Islet of Langerhans (tissue), 1 donor: Measurements from ENCODE around the gene SLC44A1.

Experiments used
- FAIRE-seq: peaks from one replicate; lab custom pipeline; 2011; peaks lifted over from hg19 to GRCh38; lab: Jason Lieb, UNC

The SLC44A1 gene

DNA sequence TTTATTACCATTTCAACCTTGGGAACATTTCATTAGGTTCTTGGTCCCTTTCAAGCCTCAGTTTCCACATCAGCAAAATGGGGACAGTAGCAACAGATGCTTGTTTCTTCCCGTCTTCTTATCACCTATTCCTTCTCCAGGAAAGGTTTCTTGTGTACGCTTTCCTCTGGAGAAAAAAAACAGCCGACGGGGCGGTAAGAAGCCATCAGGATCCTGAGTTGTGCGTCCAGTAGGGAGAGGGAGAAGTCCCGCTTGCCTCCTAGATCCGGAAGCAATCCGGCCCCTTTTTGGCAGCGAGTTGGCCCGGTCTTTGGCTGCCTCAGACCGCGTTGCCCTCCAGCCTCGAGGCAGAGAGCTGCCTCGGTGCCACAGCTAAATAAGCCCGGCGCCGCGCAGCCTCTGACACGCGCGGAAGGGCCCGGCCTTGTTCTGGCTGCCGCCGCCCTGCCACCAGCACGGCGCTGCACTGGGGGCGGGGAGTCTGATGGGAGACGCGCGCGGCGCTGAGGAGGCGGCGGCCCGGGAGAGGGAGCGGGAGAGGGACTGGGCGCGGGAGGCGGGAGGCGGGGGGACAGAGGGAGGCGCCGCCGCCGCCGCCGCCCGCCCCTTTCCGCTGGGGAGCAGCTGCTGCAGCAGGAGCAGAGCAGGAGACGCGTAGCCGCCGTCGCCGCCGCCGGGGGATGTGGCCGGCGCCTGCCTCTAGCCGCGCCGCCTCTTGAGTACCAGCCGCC lies at the start of gene SLC44A1:
TSS of gene SLC44A1 (plus strand) at position 649 of the 731 bp plus-strand sequence. CDS start 218 bp downstream, outside the sequence.
- FAIRE-seq: no peak

DNA sequence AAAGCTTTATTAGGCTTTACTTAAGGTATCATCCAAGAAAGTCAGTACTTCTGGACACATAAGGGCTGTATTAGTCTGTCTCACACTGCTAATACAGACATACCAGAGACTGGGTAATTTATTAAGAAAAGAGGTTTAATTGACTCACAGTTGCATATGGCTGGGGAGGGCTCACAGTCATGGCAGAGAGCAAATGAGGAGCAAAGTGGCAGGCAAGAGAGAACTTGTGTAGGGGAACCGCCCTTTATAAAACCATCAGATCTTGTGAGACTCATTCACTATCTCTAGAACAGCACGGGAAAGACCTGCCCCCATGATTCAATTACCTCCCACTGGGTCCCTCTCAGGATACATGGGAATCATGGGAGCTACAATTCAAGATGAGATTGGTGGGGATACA lies 49.2 kb upstream of the SLC44A1 start:
- no peak for FAIRE-seq

GRCh38 chr9:105198023-105198422 lies 46.4 kb upstream of the SLC44A1 start:
- no peak for FAIRE-seq

GRCh38 chr9:105198865-105199264 lies 45.6 kb upstream of the SLC44A1 start:
- FAIRE-seq: no peak

DNA sequence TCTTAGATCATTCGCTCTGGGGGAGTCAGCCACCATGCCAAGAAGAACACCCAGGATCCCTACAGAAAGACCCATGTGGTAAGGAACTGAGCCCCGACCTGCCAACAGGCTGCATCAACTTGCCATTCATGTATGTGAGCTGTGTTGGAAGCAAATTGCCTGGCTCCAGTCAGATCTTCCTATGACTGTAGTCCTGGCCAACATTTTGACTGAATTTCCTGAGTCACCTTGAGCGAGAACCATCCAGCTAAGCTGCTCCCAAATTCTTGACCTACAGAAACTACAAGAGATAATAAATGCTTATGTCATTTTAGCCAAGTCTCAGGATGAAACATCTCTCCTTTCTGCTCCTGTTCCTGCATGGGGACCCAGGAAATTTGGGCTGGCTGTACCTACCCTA lies 40.0 kb upstream of the SLC44A1 start:
- no peak for FAIRE-seq

GRCh38 chr9:105205787-105206495 lies 38.5 kb upstream of the SLC44A1 start:
- no peak for FAIRE-seq

DNA sequence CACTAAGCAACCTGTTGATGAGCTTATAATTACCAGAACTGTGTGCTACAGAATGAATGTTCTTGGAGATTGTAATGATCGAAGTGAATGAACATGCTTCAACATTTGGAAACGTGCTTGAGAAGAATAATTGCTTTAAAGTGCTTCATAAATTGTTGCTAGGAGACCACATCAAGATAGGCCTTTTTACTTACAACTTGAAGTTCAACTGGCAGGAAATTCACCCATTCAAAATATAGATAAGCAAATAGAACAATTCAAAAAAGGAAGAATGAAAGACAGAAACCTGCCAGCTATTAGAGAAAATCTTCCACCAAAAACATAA lies 38.0 kb upstream of the SLC44A1 start:
- FAIRE-seq: no peak

- no peak for FAIRE-seq
These were observed 37.4 kb upstream of the SLC44A1 start for GRCh38 chr9:105206821-105207699.

DNA sequence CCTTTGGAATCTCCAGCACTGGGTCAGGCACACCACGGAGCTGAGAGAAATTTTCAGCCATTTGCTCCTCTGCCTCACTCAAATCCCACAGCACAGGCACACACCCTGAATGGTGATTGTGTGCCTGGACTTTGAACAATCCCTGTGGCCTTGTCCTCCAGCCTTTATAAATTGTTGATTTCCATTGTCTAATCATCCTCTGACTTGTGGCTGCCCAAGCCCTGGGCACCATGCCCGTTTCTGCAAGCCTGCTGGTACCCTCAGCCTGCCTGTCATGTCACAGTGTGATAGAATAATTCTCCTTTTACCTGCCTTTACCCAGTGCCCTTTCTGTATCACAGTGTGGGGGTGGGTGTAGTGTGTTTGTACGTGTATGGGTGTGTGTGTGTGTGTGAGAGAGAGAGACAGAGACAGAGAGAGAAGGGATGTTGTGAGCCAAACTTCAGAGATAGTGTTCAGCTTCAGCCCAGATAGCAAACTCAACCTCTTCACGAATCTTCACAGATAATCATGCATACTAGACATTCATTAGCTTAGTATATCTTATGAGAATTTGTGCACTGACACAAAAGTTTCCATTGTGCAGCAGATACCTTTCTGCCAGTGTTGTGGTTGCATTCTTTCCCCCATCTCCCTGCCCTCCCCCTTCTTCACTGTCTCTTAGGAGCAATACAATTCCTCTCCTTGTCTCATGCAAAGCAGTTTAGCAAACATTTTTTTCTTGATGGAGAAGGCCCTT lies 27.8 kb upstream of the SLC44A1 start:
- FAIRE-seq: no peak

DNA sequence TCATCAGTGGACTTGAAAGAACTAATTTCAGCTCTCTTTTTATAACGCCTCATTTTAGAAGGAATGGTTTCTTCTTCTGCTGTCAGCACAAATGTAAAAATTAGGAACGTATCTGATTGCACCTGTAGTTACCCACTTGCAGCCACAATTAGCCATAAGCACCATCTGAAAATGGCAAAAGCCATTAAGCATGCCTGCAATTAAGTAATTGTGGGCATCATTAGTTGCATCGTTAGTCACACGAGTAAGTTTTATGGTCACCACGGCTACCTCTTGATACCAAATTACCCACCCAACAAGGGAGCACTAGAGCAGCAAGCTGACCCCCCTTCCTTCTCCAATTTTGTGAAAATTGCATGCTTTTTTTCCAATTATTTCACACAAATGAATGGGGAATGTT lies 25.8 kb upstream of the SLC44A1 start:
- FAIRE-seq: no peak

DNA sequence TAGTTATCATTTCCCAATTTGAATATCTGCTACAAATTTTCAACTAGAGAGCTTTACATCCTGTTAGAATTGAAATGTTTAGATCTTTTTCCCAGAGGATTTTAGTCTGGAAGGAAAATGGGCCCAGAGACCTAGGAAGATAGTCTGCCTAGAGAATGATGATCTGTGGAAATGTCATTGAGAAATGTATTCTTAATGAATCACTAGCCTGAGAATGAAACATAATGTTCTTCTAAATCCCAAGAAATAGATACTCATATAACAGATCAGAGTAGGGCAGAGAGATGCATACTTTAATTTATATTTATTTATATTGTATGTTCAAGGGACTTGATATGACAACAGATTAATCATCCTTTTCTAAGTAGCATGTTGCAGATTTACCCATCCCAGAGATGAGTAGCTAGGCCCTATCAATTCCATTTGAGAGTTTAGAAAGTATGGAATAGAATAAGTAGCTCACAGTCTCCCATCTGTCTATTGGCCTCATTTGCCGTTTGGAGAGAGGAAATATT lies 25.1 kb upstream of the SLC44A1 start:
- no peak for FAIRE-seq

DNA sequence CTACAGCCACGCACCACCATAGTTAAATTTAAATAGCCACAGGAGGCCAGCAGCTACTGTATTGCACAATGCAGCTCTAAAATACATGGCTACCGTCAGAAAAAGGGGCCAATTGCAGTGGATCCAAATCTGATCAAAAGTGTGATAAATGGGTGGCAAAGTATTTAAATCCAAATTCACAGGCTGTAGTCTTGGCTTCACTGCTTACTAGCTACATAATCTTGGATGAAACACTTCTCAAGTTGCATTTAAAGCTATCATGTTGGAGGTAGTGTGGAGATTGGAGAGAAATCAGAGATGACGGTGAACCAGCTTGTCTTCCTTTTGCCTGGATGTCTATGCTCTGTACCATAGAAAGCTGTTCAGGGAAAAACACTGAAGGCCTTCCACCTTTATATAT lies 24.0 kb upstream of the SLC44A1 start:
- FAIRE-seq: no peak

GRCh38 chr9:105223544-105224140 lies 20.8 kb upstream of the SLC44A1 start:
- no peak for FAIRE-seq

- no peak for FAIRE-seq
These were observed 18.4 kb upstream of the SLC44A1 start for GRCh38 chr9:105226055-105226454.

- no peak for FAIRE-seq
These were observed 12.2 kb upstream of the SLC44A1 start for GRCh38 chr9:105232207-105232606.

- FAIRE-seq: no peak
These were observed 10.6 kb upstream of the SLC44A1 start for GRCh38 chr9:105233873-105234272.

DNA sequence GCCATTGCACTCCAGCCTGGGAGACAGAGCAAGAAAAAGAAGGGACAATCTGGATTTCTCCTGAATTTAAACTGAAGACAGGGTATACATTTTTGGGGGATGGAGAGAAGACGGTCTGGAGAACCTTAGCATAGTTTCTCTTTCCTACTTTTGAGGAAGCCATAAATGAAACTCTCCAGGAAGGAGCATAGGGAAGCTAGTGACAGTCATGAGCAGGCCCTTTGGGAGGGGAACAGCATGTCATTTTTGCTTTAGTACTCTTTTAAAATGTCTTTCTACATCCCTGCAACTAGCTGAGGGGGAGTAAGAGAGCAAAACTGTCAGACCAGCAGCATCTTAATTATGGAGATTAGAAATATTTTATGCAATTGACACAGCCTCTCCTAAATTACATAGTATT lies 8.2 kb upstream of the SLC44A1 start:
- no peak for FAIRE-seq

GRCh38 chr9:105237246-105237645 lies 7.2 kb upstream of the SLC44A1 start:
- FAIRE-seq: no peak

GRCh38 chr9:105238302-105238701 lies 6.1 kb upstream of the SLC44A1 start:
- FAIRE-seq: no peak

DNA sequence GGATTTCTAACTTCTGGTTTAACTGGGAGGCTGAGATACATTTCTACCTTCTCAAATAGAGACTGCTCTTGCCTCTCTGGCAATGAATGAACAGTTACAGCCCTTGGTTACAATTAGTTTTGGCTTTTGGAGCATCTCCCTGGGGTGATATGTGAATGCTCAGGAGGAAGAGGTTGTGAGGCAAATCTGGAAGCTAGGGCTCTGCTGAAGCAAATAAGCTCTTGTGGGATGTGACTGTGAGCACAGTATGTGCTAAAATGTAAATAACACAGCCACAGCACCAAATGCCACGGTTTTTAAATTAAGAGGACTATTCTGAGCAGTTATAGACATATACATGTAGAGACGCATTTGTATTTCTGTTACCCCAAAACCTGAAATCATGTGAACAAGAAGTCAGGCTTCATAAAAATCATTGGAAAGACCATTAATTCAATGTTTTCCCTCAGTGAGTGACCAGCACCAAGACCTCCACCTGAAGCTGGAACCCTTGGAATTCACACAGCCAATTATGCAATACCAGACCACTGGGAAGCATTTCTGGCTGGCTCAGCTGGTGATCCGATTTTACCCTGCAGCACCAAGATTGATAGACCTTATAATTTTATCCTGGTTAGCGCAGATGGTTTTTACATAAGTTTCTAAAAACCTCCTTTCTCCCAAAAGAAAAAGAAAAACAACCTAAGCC lies 3.0 kb upstream of the SLC44A1 start:
- FAIRE-seq: no peak

DNA sequence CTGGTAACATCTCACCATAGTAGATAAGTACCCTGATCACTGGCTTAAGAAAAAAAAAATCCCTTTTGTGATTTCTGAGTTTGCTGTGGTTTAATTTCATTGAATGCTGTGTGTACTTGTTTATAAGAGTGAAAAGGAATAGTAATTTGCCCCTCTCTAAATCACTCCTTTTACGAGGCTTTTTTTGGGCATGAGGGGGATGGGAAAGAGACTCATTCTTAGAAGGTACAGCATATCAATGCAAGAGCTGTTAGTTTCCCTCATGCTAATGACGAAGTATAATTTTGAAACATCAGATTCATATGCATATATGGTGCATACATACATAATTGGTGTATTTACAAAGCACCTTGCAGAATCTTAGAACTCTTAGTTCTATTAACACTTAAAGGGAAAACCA lies 2.4 kb upstream of the SLC44A1 start:
- FAIRE-seq: no peak
